ENCODE results near the gene SLC25A34. TPM values are rescaled to one million over a fixed set of nuclear protein-coding genes. Genes with fewer than 3 reads are reported as not detected.

SLC25A34 gene
- total RNA-seq, 2 donors from 2014 or later = 1.5 to 1.9 TPM

- no peaks in the 10 kb centered on the region for H3K4me1 Mint-ChIP-seq
- peak overlapping the region; percentile 41 for H3K27ac Mint-ChIP-seq
- no peak for DNase-seq
- no peaks in the 10 kb centered on the region for H3K36me3 Mint-ChIP-seq (ENCODE audit: low read depth)
- no peak for ATAC-seq
- H3K27me3 Mint-ChIP-seq = no peaks in the 10 kb centered on the region
- H3K9me3 ChIP-seq (ENCODE audit: control insufficient read depth, low read length, poor library complexity, severe bottlenecking) = no peaks in the 10 kb centered on the region
- no peak overlapping the region for H3K4me3 Mint-ChIP-seq
Observed at GRCh38 chr1:15731735-15732685, 4.0 kb upstream of the SLC25A34 start.

- Mint-ChIP-seq H3K4me1 (no peaks in the 10 kb centered on the region), H3K4me3 (no peak overlapping the region), H3K27ac (peak overlapping the region; percentile 41), H3K36me3 (ENCODE audit: low read depth) (no peaks in the 10 kb centered on the region), H3K27me3 (no peaks in the 10 kb centered on the region)
- ATAC-seq = no peak
- no peak for DNase-seq
- no peaks in the 10 kb centered on the region for H3K9me3 ChIP-seq (ENCODE audit: control insufficient read depth, low read length, poor library complexity, severe bottlenecking)
Observed at GRCh38 chr1:15732686-15733081, 3.4 kb upstream of the SLC25A34 start.

- no peak for DNase-seq
- H3K36me3 Mint-ChIP-seq (ENCODE audit: low read depth) = no peaks in the 10 kb centered on the region
- H3K27ac Mint-ChIP-seq = no peak overlapping the region
- H3K4me3 Mint-ChIP-seq = no peak overlapping the region
- H3K4me1 Mint-ChIP-seq = no peaks in the 10 kb centered on the region
- no peaks in the 10 kb centered on the region for H3K27me3 Mint-ChIP-seq
- no peak for ATAC-seq
- H3K9me3 ChIP-seq (ENCODE audit: control insufficient read depth, low read length, poor library complexity, severe bottlenecking) = no peaks in the 10 kb centered on the region
Observed at GRCh38 chr1:15733218-15733725, 2.8 kb upstream of the SLC25A34 start.

GRCh38 chr1:15733726-15734226 is 2.3 kb upstream of the SLC25A34 start:
- no peak for DNase-seq
- Mint-ChIP-seq H3K27ac (no peak overlapping the region), H3K4me3 (no peak overlapping the region)

GRCh38 chr1:15734296-15734695 is 1.8 kb upstream of the SLC25A34 start:
- DNase-seq = no peak
- H3K4me3 Mint-ChIP-seq = no peak overlapping the region
- H3K36me3 Mint-ChIP-seq (ENCODE audit: low read depth) = no peaks in the 10 kb centered on the region
- no peak overlapping the region for H3K27ac Mint-ChIP-seq
- no peaks in the 10 kb centered on the region for H3K4me1 Mint-ChIP-seq
- no peak for ATAC-seq
- no peaks in the 10 kb centered on the region for H3K27me3 Mint-ChIP-seq
- H3K9me3 ChIP-seq (ENCODE audit: control insufficient read depth, low read length, poor library complexity, severe bottlenecking) = no peaks in the 10 kb centered on the region

More at GRCh38 chr1:15733726-15734226, 2.3 kb upstream of the SLC25A34 start:
- no peak for ATAC-seq
- Mint-ChIP-seq H3K36me3 (ENCODE audit: low read depth) (no peaks in the 10 kb centered on the region), H3K27me3 (no peaks in the 10 kb centered on the region), H3K4me1 (no peaks in the 10 kb centered on the region)
- no peaks in the 10 kb centered on the region for H3K9me3 ChIP-seq (ENCODE audit: control insufficient read depth, low read length, poor library complexity, severe bottlenecking)

GRCh38 chr1:15734901-15735300 is 1.2 kb upstream of the SLC25A34 start:
- DNase-seq = no peak
- no peak for ATAC-seq
- no peaks in the 10 kb centered on the region for H3K36me3 Mint-ChIP-seq (ENCODE audit: low read depth)
- no peaks in the 10 kb centered on the region for H3K9me3 ChIP-seq (ENCODE audit: control insufficient read depth, low read length, poor library complexity, severe bottlenecking)
- no peaks in the 10 kb centered on the region for H3K27me3 Mint-ChIP-seq
- no peaks in the 10 kb centered on the region for H3K4me1 Mint-ChIP-seq
- H3K27ac Mint-ChIP-seq = no peak overlapping the region
- no peak overlapping the region for H3K4me3 Mint-ChIP-seq

GRCh38 chr1:15735304-15736037 is 587 bp upstream of the SLC25A34 start:
- no peaks in the 10 kb centered on the region for H3K9me3 ChIP-seq (ENCODE audit: control insufficient read depth, low read length, poor library complexity, severe bottlenecking)
- no peak for DNase-seq
- Mint-ChIP-seq H3K4me1 (no peaks in the 10 kb centered on the region), H3K27ac (no peak overlapping the region), H3K27me3 (no peaks in the 10 kb centered on the region), H3K4me3 (no peak overlapping the region), H3K36me3 (ENCODE audit: low read depth) (no peaks in the 10 kb centered on the region)
- no peak for ATAC-seq

- no peaks in the 10 kb centered on the region for H3K27me3 Mint-ChIP-seq
- DNase-seq (no peak), ATAC-seq (no peak)
- no peaks in the 10 kb centered on the region for H3K36me3 Mint-ChIP-seq (ENCODE audit: low read depth)
- no peak overlapping the region for H3K4me3 Mint-ChIP-seq
- H3K9me3 ChIP-seq (ENCODE audit: control insufficient read depth, low read length, poor library complexity, severe bottlenecking) = no peaks in the 10 kb centered on the region
- no peak overlapping the region for H3K27ac Mint-ChIP-seq
- peaks cover 6% of the 10 kb centered on the region for H3K4me1 Mint-ChIP-seq
Observed at GRCh38 chr1:15736892-15737261, 819 bp downstream of the SLC25A34 start.

GRCh38 chr1:15737324-15738319 is 1.6 kb downstream of the SLC25A34 start:
- no peaks in the 10 kb centered on the region for H3K27me3 Mint-ChIP-seq
- ATAC-seq (no peak), DNase-seq (no peak)
- H3K36me3 Mint-ChIP-seq (ENCODE audit: low read depth) = no peaks in the 10 kb centered on the region
- no peaks in the 10 kb centered on the region for H3K9me3 ChIP-seq (ENCODE audit: control insufficient read depth, low read length, poor library complexity, severe bottlenecking)
- no peak overlapping the region for H3K4me3 Mint-ChIP-seq
- peaks cover 6% of the 10 kb centered on the region for H3K4me1 Mint-ChIP-seq
- H3K27ac Mint-ChIP-seq = peak overlapping the region; percentile 9

GRCh38 chr1:15738416-15739113 is 2.5 kb downstream of the SLC25A34 start:
- no peak for ATAC-seq
- Mint-ChIP-seq H3K27me3 (no peaks in the 10 kb centered on the region), H3K4me3 (no peak overlapping the region), H3K4me1 (peaks cover 6% of the 10 kb centered on the region), H3K36me3 (ENCODE audit: low read depth) (no peaks in the 10 kb centered on the region), H3K27ac (no peak overlapping the region)
- H3K9me3 ChIP-seq (ENCODE audit: control insufficient read depth, low read length, poor library complexity, severe bottlenecking) = no peaks in the 10 kb centered on the region
- DNase-seq = no peak

- H3K27ac Mint-ChIP-seq = no peak overlapping the region
Observed at GRCh38 chr1:15739259-15739658, 3.2 kb downstream of the SLC25A34 start.

GRCh38 chr1:15739745-15740144 is 3.7 kb downstream of the SLC25A34 start:
- DNase-seq (no peak), ATAC-seq (no peak)
- Mint-ChIP-seq H3K36me3 (ENCODE audit: low read depth) (no peaks in the 10 kb centered on the region), H3K27ac (no peak overlapping the region), H3K4me3 (no peak overlapping the region), H3K27me3 (no peaks in the 10 kb centered on the region), H3K4me1 (peaks cover 8% of the 10 kb centered on the region)
- no peaks in the 10 kb centered on the region for H3K9me3 ChIP-seq (ENCODE audit: control insufficient read depth, low read length, poor library complexity, severe bottlenecking)

More at GRCh38 chr1:15739259-15739658, 3.2 kb downstream of the SLC25A34 start:
- no peaks in the 10 kb centered on the region for H3K9me3 ChIP-seq (ENCODE audit: control insufficient read depth, low read length, poor library complexity, severe bottlenecking)
- H3K27me3 Mint-ChIP-seq = no peaks in the 10 kb centered on the region
- DNase-seq = no peak
- no peak overlapping the region for H3K4me3 Mint-ChIP-seq
- ATAC-seq = no peak
- H3K4me1 Mint-ChIP-seq = peaks cover 6% of the 10 kb centered on the region
- H3K36me3 Mint-ChIP-seq (ENCODE audit: low read depth) = no peaks in the 10 kb centered on the region
